ENCODE results near the gene FBXO24.

The FBXO24 gene

DNA sequence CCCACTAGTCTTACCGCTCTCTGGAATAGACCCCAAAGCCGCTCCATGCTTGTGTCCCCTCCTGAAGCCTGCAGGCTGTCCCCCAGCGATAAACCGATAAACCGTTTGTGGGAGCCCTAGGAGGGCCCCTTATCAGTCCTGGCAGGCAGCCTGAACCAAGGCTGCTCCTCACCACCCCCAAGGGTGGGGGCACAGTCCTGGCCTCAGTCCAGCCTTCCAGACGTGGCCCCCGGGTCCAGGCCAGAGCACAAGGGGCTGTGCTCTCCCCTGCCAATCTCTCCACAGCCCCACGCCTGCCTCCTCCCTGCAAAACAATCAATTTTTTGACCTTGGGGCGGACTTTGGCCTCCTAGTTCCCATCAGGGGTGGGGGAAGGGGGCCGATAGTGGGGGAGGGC is 55.3 kb downstream of the FBXO24 start, which contains the start of gene TFR2:
TFR2 (minus strand) TSS at position 90 of the 397 bp plus-strand sequence; CDS start at position 47, 43 bp downstream.
- no peak within 1 kb of the TSS for H3K4me3 ChIP-seq (ENCODE audit: low read depth, low read length, poor library complexity, severe bottlenecking)
- H3K79me2 ChIP-seq (ENCODE audit: insufficient read depth, low read length) = no peaks in the 10 kb centered on the region
- peak within 1 kb of the TSS; percentile 25 for H3K4me2 ChIP-seq (ENCODE audit: low read length)
- TF ChIP-seq, protein P1, sequence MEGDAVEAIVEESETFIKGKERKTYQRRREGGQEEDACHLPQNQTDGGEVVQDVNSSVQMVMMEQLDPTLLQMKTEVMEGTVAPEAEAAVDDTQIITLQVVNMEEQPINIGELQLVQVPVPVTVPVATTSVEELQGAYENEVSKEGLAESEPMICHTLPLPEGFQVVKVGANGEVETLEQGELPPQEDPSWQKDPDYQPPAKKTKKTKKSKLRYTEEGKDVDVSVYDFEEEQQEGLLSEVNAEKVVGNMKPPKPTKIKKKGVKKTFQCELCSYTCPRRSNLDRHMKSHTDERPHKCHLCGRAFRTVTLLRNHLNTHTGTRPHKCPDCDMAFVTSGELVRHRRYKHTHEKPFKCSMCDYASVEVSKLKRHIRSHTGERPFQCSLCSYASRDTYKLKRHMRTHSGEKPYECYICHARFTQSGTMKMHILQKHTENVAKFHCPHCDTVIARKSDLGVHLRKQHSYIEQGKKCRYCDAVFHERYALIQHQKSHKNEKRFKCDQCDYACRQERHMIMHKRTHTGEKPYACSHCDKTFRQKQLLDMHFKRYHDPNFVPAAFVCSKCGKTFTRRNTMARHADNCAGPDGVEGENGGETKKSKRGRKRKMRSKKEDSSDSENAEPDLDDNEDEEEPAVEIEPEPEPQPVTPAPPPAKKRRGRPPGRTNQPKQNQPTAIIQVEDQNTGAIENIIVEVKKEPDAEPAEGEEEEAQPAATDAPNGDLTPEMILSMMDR (IDR thresholded peaks at IDR 0.05; ENCODE audit: low read length) = no peak
- TF ChIP-seq EZH2 (IDR thresholded peaks at IDR 0.05; ENCODE audit: borderline replicate concordance, low read length) = no peak
- H2AFZ ChIP-seq (ENCODE audit: low read length) = no peak within 1 kb of the TSS
- H3K27ac ChIP-seq (ENCODE audit: low read depth, low read length, poor library complexity, severe bottlenecking) = no peak within 1 kb of the TSS
- H3K9me2 ChIP-seq (ENCODE audit: low read depth, low read length) = no peaks in the 10 kb centered on the region
- H4K20me1 ChIP-seq (ENCODE audit: insufficient read depth, low read length) = no peaks in the 10 kb centered on the region
- H3K27me3 ChIP-seq (ENCODE audit: insufficient read depth, low read length) = 0 out of 2 replicates have a peak, but pooled peaks cover 4% of the 10 kb centered on the region
- H3F3A ChIP-seq (ENCODE audit: insufficient read depth, low read length) = no peaks in the 10 kb centered on the region
- no peaks in the 10 kb centered on the region for H3K9me3 ChIP-seq (ENCODE audit: low read length)
- peaks cover 10% of the 10 kb centered on the region for H3K4me1 ChIP-seq (ENCODE audit: insufficient read depth, low read length, severe bottlenecking)
- H3K36me3 ChIP-seq (ENCODE audit: insufficient read depth, low read length) = no peaks in the 10 kb centered on the region
- H3K9ac ChIP-seq (ENCODE audit: low read length) = no peak within 1 kb of the TSS

DNA sequence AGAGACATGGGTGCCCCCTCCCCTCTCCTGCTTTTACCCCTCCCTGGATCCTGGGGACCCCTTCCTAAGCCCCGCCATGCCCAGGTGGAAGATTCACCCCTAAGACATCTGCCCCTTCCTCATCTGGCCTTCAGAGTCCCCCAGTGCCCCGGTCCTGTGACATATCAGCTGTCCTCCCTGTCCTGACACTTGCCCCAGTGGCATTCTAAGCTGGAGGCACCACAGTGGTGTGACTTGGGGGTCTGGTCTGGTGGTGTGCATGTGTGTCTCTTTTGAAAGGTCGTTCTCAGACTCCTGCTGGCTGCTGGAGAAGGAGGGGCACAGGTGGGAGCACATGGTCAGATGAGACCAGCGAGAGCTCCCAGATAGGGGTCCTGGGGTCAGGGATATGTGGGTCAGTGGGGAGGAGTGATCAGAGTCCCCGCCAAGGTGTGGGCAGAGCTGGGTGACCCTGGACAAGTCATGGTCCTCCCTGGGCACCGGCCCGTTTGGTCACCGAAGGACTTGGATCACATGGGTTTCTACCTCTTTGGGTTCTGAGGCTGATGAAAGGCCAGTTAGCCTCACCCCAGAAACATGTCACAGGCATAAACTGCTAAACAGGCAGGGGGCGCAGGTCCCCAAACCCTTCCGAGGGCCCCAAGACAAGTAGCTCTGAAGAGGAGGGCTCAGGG is 55.9 kb downstream of the FBXO24 start:
- Histone ChIP-seq H4K20me1 (ENCODE audit: insufficient read depth, low read length) (no peaks in the 10 kb centered on the region), H3K79me2 (ENCODE audit: insufficient read depth, low read length) (no peaks in the 10 kb centered on the region), H3F3A (ENCODE audit: insufficient read depth, low read length) (no peaks in the 10 kb centered on the region), H3K4me3 (ENCODE audit: low read depth, low read length, poor library complexity, severe bottlenecking) (no peak overlapping the region), H3K27me3 (ENCODE audit: insufficient read depth, low read length) (0 out of 2 replicates have a peak, but pooled peaks cover 8% of the 10 kb centered on the region), H3K4me1 (ENCODE audit: insufficient read depth, low read length, severe bottlenecking) (peaks cover 10% of the 10 kb centered on the region), H3K4me2 (ENCODE audit: low read length) (peak overlapping the region; percentile 25), H3K27ac (ENCODE audit: low read depth, low read length, poor library complexity, severe bottlenecking) (no peak overlapping the region), H3K9me2 (ENCODE audit: low read depth, low read length) (no peaks in the 10 kb centered on the region), H3K9ac (ENCODE audit: low read length) (no peak overlapping the region), H3K36me3 (ENCODE audit: insufficient read depth, low read length) (no peaks in the 10 kb centered on the region), H2AFZ (ENCODE audit: low read length) (no peak overlapping the region), H3K9me3 (ENCODE audit: low read length) (no peaks in the 10 kb centered on the region)
- no peak for TF ChIP-seq EZH2 (IDR thresholded peaks at IDR 0.05; ENCODE audit: borderline replicate concordance, low read length)
- TF ChIP-seq, protein P1 (IDR thresholded peaks at IDR 0.05; ENCODE audit: low read length) = no peak; the same call in 1 of the 2 replicates

DNA sequence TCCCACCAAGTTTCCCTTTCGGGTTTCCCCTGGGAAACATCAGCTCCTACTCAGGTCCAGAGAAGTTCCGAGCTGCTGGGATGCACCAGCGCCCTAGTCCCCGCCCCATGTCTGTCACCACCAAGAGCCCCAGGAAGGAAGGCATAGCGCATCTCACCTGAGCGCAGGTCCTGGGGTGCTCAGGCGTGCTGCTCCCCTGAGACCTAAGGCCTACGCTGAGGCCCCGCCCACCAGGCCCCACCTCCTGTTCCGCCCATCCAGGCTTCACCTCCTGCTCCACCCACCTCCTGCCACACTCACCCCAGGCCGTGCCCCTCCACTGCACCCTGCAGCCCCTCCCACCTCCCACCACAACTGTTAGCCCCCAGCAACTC is 56.4 kb downstream of the FBXO24 start:
- H3K36me3 ChIP-seq (ENCODE audit: insufficient read depth, low read length) = no peaks in the 10 kb centered on the region
- TF ChIP-seq, protein P1 (IDR thresholded peaks at IDR 0.05; ENCODE audit: low read length) = no peak
- TF ChIP-seq EZH2 (IDR thresholded peaks at IDR 0.05; ENCODE audit: borderline replicate concordance, low read length) = no peak
- H3K9ac ChIP-seq (ENCODE audit: low read length) = no peak overlapping the region
- H2AFZ ChIP-seq (ENCODE audit: low read length) = no peak overlapping the region
- H3K4me1 ChIP-seq (ENCODE audit: insufficient read depth, low read length, severe bottlenecking) = peaks cover 10% of the 10 kb centered on the region
- no peaks in the 10 kb centered on the region for H3K9me3 ChIP-seq (ENCODE audit: low read length)
- H3K9me2 ChIP-seq (ENCODE audit: low read depth, low read length) = no peaks in the 10 kb centered on the region
- H4K20me1 ChIP-seq (ENCODE audit: insufficient read depth, low read length) = no peaks in the 10 kb centered on the region
- peak overlapping the region; percentile 25 for H3K4me2 ChIP-seq (ENCODE audit: low read length)
- H3K27me3 ChIP-seq (ENCODE audit: insufficient read depth, low read length) = 0 out of 2 replicates have a peak, but pooled peaks cover 8% of the 10 kb centered on the region
- H3F3A ChIP-seq (ENCODE audit: insufficient read depth, low read length) = no peaks in the 10 kb centered on the region
- H3K4me3 ChIP-seq (ENCODE audit: low read depth, low read length, poor library complexity, severe bottlenecking) = no peak overlapping the region
- no peaks in the 10 kb centered on the region for H3K79me2 ChIP-seq (ENCODE audit: insufficient read depth, low read length)
- no peak overlapping the region for H3K27ac ChIP-seq (ENCODE audit: low read depth, low read length, poor library complexity, severe bottlenecking)

All from OCI-LY1 (cell line).